Parathyroid adenoma (tissue), 2 donors: Measurements from ENCODE around the gene TLK2.

Experiments
- H2AFZ ChIP-seq: fragments of 300-600 bp; sonication (generic); one replicate; pipeline ENCODE4 v1.7.0; 2017; ENCODE audit warnings: antibody characterized with exemption, mild to moderate bottlenecking
- H3K27ac ChIP-seq: fragments of 300-600 bp; sonication (generic); one replicate; pipeline ENCODE4 v1.7.0; 2017
- H3K27me3 ChIP-seq: fragments of 300-600 bp; sonication (generic); one replicate; pipeline ENCODE4 v1.7.0; 2017; ENCODE audit warnings: low read length; ENCODE audit not compliant: control insufficient read depth, insufficient read depth
- H3K36me3 ChIP-seq: fragments of 300-600 bp; sonication (generic); one replicate; pipeline ENCODE4 v1.7.0; 2017; ENCODE audit warnings: low read length; ENCODE audit not compliant: control insufficient read depth, insufficient read depth
- H3K4me1 ChIP-seq: fragments of 300-600 bp; sonication (generic); one replicate; pipeline ENCODE4 v1.7.0; 2017; ENCODE audit warnings: control low read depth
- H3K4me2 ChIP-seq: fragments of 300-600 bp; sonication (generic); one replicate; pipeline ENCODE4 v1.7.0; 2017; ENCODE audit warnings: low read length
- H3K4me3 ChIP-seq: fragments of 300-600 bp; sonication (generic); one replicate; pipeline ENCODE4 v1.7.0; 2017; ENCODE audit warnings: low read depth, low read length
- H3K79me2 ChIP-seq: fragments of 300-600 bp; sonication (generic); one replicate; pipeline ENCODE4 v1.7.0; 2017; ENCODE audit warnings: control low read depth
- H3K9ac ChIP-seq: fragments of 300-600 bp; sonication (generic); one replicate; pipeline ENCODE4 v1.7.0; 2017; ENCODE audit warnings: mild to moderate bottlenecking
- H3K9me3 ChIP-seq: fragments of 300-600 bp; sonication (generic); one replicate; pipeline ENCODE4 v1.7.0; 2017; ENCODE audit warnings: low read length; ENCODE audit not compliant: control insufficient read depth
- CTCF ChIP-seq: fragments of 300-600 bp; sonication (generic); IDR thresholded peaks from one replicate; pipeline ENCODE4 v1.7.0; 2017; ENCODE audit warnings: antibody characterized with exemption, mild to moderate bottlenecking
- donor health status: primary hyperparathyroidism.

Gene TLK2

DNA sequence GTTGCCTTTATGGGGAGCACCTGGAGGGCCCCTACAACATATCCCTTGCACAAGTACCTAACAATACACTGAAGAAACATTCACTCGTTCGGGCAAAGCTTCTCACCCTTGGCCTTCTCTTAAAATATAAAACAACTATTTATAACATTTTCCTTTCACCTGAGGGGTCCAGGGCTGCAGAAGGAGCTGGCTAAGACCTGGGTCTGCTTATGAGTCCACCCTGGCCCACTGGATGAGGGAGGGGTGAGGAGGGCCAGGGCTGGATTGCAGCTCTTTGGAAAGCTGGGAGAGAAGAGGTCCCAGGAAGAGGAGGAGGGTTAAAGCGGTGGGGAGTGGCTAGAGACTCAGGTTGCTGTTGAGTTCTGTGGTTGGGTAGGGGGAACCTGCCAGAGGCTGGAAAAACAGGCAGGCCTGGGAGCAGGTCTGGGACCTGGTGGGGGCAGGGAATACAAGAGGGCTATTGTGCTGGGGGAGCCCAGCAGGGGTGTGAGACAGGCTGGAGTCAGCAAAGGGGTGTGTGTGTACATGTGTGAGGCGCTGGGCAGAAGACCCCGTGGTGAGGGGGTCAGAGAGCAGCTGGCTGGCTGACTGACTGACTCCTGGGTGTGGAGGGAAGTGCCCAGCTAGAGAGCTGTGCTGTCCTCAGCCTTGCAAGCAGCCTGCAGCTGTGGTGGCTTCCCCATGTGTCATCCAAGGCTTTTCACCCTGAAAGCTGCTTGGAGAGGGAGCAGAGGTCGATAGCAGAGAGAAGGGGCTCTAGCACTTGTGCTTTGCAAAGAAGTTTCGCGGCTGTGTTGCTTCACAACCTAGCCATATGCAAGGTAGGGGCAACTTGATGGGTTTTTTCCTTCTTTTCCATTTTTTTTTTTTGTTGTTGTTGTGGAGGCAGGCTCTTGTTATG, 138.6 kb downstream of the TLK2 start:
- Histone ChIP-seq H3K79me2 (no peaks in the 10 kb centered on the region), H3K4me2 (no peak overlapping the region), H3K4me3 (no peak overlapping the region), H3K9ac (no peak overlapping the region), H3K36me3 (no peaks in the 10 kb centered on the region), H3K9me3 (no peaks in the 10 kb centered on the region), H2AFZ (no peak overlapping the region), H3K27me3 (no peaks in the 10 kb centered on the region), H3K4me1 (no peaks in the 10 kb centered on the region), H3K27ac (no peak overlapping the region)
- no peak for TF ChIP-seq CTCF

DNA sequence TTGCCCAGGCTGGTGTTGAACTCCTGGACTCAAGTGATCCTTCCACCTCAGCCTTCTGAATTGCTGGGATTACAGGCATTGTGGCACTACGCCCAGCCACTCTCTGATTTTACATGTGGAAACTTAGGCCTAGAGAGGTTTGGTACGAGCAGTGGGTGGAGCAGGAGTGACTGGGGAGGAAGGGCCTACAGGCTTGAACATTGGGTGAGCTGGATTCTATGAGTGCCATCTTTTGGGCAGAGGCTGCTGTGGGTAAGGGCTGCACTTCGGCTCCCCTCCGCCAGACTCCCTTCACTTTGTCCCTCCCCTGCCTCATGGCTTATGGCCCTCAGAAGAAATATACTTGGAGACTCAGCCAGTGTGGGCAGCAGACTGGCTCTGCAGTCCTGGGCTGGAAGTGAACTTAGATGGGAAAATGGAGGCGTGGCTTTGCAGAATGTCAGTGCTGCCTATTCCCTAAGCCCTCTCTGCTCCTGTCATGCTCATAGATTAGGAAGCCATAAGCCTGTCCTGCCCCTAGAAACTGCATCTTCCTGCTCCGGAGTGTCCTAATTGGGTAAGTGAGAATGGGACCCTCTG, 139.4 kb downstream of the TLK2 start:
- no peak overlapping the region for H3K4me2 ChIP-seq
- H3K36me3 ChIP-seq = no peaks in the 10 kb centered on the region
- no peaks in the 10 kb centered on the region for H3K27me3 ChIP-seq
- H3K9ac ChIP-seq = no peak overlapping the region
- H3K79me2 ChIP-seq = no peaks in the 10 kb centered on the region
- no peaks in the 10 kb centered on the region for H3K4me1 ChIP-seq
- H3K4me3 ChIP-seq = no peak overlapping the region
- no peak overlapping the region for H2AFZ ChIP-seq
- no peak for TF ChIP-seq CTCF
- no peaks in the 10 kb centered on the region for H3K9me3 ChIP-seq
- no peak overlapping the region for H3K27ac ChIP-seq

DNA sequence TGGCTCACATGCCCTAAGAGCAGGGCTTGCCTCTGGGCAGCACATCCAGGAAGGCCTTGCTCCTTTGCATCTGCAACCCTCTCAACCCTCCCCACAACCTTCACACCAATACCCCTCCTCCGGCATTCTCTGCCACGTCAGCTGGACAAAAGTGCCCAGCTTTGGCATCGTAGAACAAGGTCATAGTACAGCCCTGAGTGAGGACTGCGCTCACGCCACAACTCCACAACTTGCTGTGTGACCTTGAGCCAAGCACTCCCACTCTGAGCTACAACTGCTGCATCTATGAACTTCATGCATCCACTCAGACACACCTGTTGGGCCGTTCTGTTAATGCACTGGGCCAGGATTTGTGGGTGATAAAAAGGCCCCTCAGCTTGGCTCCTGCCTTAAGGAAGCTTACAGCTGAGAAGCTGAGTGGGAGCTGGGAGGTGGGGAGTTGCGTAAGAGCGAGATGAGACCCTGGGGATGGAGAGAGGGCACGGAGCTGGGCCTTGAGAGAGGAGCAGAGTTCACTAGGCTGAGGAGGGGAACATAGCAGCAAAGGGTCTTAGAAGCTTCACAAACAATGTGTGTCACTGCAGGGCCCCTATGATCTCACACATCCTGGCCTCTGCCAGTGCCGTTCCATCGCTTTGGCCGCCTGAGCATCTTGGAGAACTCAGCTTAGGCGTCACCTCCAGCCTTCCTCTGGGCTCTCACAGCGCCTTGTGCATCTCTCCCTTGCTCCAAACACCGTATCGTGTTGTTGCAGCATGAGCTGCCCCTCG, 140.2 kb downstream of the TLK2 start:
- Histone ChIP-seq H3K27ac (no peak overlapping the region), H3K79me2 (no peaks in the 10 kb centered on the region), H3K9ac (no peak overlapping the region), H3K27me3 (no peaks in the 10 kb centered on the region), H3K4me2 (no peak overlapping the region), H3K36me3 (no peaks in the 10 kb centered on the region), H3K4me3 (no peak overlapping the region), H3K4me1 (no peaks in the 10 kb centered on the region), H3K9me3 (no peaks in the 10 kb centered on the region), H2AFZ (no peak overlapping the region)
- TF ChIP-seq CTCF = no peak

DNA sequence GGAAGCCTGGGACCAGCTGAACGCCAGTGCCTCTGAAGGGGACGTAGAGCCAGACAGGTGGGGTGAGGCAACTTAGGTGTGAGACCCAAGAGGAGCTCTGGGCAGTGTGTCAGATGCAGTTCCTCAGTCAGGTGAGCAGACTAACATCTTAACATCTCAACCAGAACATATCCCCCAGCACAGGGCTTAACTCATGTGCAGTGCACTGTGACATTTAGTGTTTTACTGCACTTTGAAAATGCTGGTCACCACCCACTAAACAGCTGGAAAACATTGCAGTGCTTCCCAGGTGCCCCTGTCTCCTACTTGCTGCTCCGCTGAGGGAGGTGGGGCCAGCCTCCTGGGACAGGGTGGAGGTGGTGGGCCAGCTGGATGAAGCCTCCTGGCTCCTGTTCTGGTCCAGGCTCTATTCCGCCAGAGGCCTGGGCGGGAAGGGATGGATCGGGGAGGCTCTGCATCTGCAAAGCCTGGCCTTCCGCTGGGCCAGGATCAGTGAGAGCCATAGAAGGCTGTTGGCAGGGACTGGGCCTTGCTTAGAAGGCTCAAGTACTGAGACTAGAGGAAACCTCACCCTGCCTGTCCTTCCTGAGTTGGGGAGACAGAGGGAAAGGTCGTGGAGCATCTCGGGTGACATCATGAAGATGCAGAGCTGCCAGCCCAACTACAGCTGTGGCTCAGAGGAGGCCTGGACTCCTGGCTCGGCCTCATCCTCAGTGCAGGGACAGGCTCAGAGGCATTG, 141.0 kb downstream of the TLK2 start:
- Histone ChIP-seq H2AFZ (no peak overlapping the region), H3K4me2 (no peak overlapping the region), H3K79me2 (no peaks in the 10 kb centered on the region), H3K4me1 (no peaks in the 10 kb centered on the region), H3K9ac (no peak overlapping the region), H3K27ac (no peak overlapping the region), H3K4me3 (no peak overlapping the region), H3K36me3 (no peaks in the 10 kb centered on the region), H3K9me3 (no peaks in the 10 kb centered on the region), H3K27me3 (no peaks in the 10 kb centered on the region)
- no peak for TF ChIP-seq CTCF
